ENCODE results near the gene RAD51. TPM values are rescaled to one million over a fixed set of nuclear protein-coding genes. Genes with fewer than 3 reads are reported as not detected.

The RAD51 gene
- total and polyA plus RNA-seq, 2 of the 8 experiments (the other 6 are each of a cell fraction or from before 2014, with no cell fraction given): 32.2 to 42.4 TPM

DNA sequence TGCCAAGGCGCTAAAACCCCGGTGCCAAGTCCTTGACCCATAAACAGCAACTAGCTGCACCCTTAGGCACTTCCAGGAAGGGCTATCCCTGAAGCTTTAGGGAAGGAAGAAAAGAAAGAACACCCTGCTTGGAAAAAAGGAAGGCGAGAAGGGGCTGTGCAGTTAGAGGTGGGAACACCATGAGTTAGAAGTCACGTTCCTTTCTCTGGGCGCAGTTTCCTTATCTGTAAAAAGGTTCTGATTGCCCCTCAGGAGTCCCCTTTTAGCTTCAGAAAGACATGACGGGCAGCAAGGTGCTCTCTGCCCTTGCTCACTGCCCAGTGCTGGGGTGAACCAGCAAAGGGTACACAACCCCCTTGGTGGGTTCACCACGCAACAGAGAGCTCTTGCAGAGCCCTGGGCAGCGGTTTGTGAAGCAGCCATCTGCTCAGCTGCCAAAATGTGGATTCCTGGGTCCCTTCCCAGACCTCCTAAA lies 69.7 kb downstream of the RAD51 start (continued):
- TF ChIP-seq POU5F1 (IDR thresholded peaks at IDR 0.05; ENCODE audit: low read depth, low read length) (no peak), JUN (IDR thresholded peaks at IDR 0.05; ENCODE audit: low read depth, low read length) (no peak), MAFK (IDR thresholded peaks at IDR 0.05; ENCODE audit: low read depth, low read length) (no peak), EZH2 (IDR thresholded peaks at IDR 0.05; ENCODE audit: low read depth, low read length, severe bottlenecking) (no peak)
